Activated CD4-positive, CD25-positive, alpha-beta regulatory T cell treated with anti-CD3 and anti-CD28 coated beads, Interleukin-2, amount 50 U/mL, for 16 hours (primary cell): Measurements from ENCODE around the gene PFKM.

Experiments
- DNase-seq: peaks from one replicate; pipeline ENCODE4 v3.0.0-alpha.2; 2020; ENCODE audit warnings: low read depth, low spot score

The PFKM gene

DNA sequence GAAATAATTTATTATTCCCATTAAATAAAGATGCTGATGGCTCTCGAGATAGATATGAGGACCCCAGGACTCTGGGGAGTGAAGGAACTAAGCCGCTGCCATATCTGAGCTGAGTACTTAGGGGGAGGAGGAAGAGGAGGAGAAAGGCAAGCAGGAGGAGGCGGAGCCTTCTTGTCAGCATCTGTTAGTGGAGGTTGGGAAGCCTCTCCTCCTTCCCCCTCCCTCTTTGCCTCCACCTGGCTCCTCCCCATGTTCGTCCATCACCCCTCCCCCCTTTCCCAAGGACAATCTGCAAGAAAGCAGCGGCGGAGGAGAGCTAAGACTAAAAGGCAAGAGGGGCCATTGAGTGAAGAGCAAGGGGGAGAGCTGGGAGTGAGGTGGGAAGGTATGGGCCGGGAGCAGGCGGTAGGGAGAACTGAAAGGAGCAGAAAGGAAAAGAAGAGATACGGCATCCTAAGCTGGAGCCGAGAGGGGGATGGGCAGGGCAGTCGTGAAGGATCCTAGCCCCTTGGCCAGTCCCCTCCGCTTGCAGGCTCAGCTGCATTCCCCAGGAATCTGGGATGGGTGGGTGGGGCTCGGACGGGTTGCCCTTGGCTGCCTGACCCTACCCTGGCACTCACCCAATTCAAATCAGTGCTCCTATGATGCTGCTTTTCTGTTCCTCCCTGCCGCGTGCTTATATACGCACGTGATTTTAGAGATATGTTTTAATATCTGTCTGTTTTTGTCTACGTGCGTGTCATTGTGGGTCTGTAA lies at the start of gene PFKM:
Gene PFKM, plus strand, starts transcription at position 287 of the 756 bp plus-strand sequence. CDS start 3,411 bp downstream, outside the sequence.
- peak; percentile 25 for DNase-seq

DNA sequence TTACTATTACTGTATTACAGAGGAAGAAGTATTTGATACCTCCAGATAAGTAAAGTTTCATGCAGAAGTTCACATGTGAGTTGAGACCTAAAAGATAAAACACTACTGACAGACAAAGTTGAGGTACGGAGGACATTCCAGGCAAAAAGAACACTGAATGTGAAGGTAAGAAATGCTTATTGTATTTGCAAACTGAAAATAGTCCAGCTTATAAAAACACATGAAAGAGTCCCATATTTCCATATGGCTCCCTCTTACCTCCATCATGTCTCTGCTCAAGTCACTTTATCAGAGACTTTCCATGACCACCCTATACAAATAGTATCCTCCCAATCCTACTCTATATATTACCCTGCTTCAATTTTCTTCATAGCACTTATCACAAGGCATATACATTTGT lies 49.1 kb upstream of the PFKM start:
- no peak for DNase-seq

- DNase-seq = no peak
These were observed 48.4 kb upstream of the PFKM start for GRCh38 chr12:48070731-48071130.

- no peak for DNase-seq
These were observed 47.4 kb upstream of the PFKM start for GRCh38 chr12:48071808-48072207.

GRCh38 chr12:48072266-48072665 lies 46.9 kb upstream of the PFKM start:
- DNase-seq = no peak

DNA sequence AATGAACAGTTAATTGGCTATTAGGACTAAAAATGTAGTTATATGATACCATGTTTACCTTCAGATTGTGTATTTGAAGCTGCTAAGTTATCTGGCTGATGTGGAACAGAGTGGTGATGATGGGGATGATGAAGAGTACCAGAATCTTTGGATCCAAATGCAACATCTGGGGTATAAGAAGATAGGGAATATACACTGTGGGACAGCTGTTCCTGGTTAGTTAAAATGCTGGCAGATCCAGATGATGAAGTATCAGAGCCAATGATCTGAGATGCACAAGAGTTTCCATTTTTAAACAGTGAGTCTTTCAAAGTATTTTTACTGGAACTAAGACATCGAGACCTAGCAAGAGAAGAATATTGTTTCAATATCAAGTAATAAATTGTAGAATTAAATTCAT lies 44.9 kb upstream of the PFKM start:
- no peak for DNase-seq

- DNase-seq = no peak
These were observed 43.3 kb upstream of the PFKM start for GRCh38 chr12:48075832-48076231.

- DNase-seq = no peak
These were observed 42.1 kb upstream of the PFKM start for GRCh38 chr12:48077111-48077510.

DNA sequence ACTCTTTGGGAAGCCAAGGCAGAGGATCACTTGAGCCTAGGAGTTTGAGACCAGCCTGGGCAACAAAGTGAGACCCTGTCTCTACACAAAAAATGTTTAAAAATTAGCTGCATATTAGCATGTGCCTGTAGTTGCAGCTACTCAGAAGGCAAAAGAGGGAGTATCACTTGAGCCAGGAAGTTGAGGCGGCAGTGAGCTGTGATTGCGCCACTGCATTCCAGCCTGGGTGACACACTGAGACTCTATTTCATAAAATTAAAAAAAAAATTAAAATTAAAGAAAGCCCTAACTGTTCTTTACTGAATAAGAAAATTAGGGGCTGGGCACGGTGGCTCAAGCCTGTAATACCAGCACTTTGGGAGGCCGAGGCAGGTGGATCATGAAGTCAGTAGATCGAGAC lies 40.3 kb upstream of the PFKM start:
- DNase-seq = no peak

- no peak for DNase-seq
These were observed 38.9 kb upstream of the PFKM start for GRCh38 chr12:48080285-48080684.

GRCh38 chr12:48080821-48081220 lies 38.3 kb upstream of the PFKM start:
- DNase-seq = no peak

DNA sequence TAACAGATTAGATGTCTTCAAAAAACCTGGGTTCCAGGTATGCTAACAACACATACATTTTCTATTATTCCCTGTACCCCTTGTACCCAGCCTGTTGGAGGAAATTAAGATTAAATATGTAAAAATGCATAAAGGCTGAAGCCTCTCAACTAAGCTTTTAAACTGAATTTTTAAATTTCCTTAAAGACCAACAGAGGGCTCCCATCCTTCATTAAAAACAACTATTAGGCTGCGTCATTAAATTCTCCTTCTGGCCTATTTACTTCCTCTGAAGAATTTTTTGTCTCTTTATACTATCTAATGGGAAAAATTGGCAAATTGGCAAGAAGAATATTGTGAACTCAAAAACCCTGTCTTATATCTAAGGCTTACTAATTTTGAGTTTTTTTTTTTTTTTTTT lies 35.1 kb upstream of the PFKM start:
- DNase-seq = no peak

DNA sequence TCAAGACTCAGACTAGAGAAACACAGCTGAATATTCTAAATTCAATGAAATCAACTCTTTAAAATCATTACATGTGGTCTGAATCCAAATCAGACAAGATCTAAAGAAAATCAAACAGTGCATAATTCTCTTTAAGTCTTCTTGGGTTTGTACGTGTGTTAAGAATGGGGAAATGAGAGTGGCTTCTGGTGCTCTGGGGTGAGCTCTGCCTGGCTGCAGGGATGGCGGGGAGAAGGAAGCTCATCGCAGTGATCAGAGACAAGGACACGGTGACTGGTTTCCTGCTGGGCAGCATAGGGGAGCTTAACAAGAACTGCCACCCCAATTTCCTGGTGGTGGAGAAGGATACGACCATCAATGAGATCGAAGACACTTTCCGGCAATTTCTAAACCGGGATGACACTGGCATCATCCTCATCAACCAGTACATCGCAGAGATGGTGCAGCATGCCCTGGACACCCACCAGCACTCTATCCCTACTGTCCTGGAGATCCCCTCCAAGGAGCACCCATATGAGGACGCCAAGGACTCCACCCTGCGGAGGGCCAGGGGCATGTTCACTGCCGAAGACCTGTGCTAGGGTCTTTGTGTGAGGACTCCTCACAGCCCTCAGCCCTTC lies 34.2 kb upstream of the PFKM start:
- no peak for DNase-seq

GRCh38 chr12:48086327-48086726 lies 32.8 kb upstream of the PFKM start:
- DNase-seq = no peak

DNA sequence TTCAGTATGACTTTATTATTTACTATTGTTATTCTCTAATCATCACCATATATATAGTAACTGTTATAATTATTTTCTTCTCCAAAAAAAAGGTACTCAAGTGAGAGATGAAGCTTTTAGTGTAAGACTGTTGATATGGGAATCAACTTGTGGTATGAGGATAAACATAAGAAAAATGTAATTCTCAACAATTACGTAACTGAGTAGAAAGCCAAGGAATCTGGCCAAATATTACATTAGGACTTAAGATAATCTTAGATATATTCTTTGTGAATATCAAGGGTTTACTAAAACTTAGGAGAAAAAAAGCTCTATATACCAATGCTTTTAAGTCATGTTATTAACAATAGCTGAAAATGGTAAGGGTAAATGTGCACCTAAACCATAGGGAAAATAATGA lies 26.6 kb upstream of the PFKM start:
- no peak for DNase-seq

GRCh38 chr12:48104531-48104930 lies 14.6 kb upstream of the PFKM start:
- no peak for DNase-seq

GRCh38 chr12:48105321-48105866 lies 13.8 kb upstream of the PFKM start:
- DNase-seq = peak; percentile 26

GRCh38 chr12:48105867-48106680 lies 13.1 kb upstream of the PFKM start, which contains the start of gene SENP1:
TSS of gene SENP1 (minus strand) at chr12:48106079. CDS start at chr12:48101472, 4,607 bp downstream.
- peak; percentile 75 for DNase-seq

GRCh38 chr12:48106681-48107613 lies 12.2 kb upstream of the PFKM start:
- no peak for DNase-seq

DNA sequence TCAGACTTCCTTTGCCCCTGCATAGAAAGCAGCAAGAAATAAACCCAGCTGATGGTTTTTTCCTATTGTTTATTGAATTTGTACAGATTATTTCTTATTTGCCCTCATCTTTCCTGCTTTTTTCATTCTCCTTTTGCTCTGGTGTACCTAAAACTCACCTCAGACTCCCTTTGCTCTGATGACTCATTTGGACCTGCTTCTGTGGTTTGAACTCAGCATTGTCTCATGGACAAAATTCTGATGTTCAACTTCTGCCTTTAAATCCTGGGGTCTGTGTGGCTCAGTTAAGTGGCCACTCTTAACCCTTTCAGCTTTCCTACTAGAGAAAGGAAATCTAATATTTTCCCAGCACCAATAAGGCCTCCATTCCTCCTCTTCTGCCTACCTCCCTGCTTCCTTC lies 9.7 kb upstream of the PFKM start:
- DNase-seq = no peak

DNA sequence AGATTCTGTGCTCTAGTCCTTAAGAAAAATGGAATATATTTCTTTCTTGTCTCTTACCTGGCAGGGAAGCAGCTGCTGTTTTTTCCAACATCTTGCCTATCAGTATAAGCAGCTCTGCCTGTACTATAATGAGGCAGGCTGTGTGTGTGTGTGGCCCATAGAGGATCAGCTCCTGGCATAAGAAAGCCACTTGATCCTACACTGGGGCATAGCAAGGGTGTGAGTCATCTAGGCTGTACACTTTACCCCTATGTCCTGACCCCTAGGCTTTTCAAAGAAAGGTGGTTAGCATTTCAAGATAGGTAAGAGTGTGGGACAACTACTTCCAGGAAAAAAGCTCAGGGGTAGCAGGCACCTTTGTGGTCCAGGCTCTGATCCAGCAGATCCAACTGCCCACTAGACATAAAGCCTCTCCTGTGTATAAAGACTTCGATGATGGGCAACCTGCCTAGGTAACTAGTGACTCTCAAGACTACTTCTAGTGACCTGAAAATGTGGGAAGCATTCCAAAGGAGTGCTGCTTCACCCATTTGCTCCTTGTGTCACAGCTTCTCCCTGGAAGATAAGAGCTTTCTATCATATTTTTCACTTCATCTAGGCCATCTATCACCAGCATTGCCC lies 8.4 kb upstream of the PFKM start:
- DNase-seq = no peak
